ENCODE measurements around the gene MYL3. TPM values are rescaled to one million over a fixed set of nuclear protein-coding genes. Genes with fewer than 3 reads are reported as not detected.

MYL3 gene
- total and polyA plus RNA-seq, 4 donors: 1.9 to 4.1 (median 2.6) TPM

- DNase-seq: no peak
- H3K27ac ChIP-seq (ENCODE audit: low read depth in 1 of 2, low read length in 1 of 2): no peak overlapping the region
- 91% methylated on average over 2 of the region's 2 CpGs for WGBS, 2 donors
- ATAC-seq (ENCODE audit: insufficient read depth, low FRiP score): no peak
- H3K4me3 ChIP-seq: no peak overlapping the region
- H3K4me1 ChIP-seq (ENCODE audit: control insufficient read depth in 5 of 5, insufficient read depth in 5 of 5, low read length in 5 of 5): no peaks in the 10 kb centered on the region
- no peaks in the 10 kb centered on the region for H3K27me3 ChIP-seq (ENCODE audit: control insufficient read depth in 3 of 3, insufficient read depth in 3 of 3, low read length in 2 of 3)
- TF ChIP-seq CTCF (IDR thresholded peaks at IDR 0.05; ENCODE audit: control extremely low read depth, extremely low read depth): no peak
- no peaks in the 10 kb centered on the region for H3K36me3 ChIP-seq (ENCODE audit: control insufficient read depth in 4 of 4, insufficient read depth in 4 of 4, low read length in 4 of 4)
- peaks cover 0 to 2% (median 0%) of the 10 kb centered on the region in 4 donors for H3K9me3 ChIP-seq (ENCODE audit: control insufficient read depth in 4 of 4, insufficient read depth in 3 of 4, low read length in 3 of 4)
- H3K9ac ChIP-seq (ENCODE audit: insufficient read depth in 1 of 2, low read length in 2 of 2): no peak overlapping the region
Observed at GRCh38 chr3:46830801-46831200, 32.4 kb downstream of the MYL3 start.

- Histone ChIP-seq H3K36me3 (ENCODE audit: control insufficient read depth in 4 of 4, insufficient read depth in 4 of 4, low read length in 4 of 4) (no peaks in the 10 kb centered on the region), H3K9ac (ENCODE audit: insufficient read depth in 1 of 2, low read length in 2 of 2) (no peak overlapping the region), H3K27ac (ENCODE audit: low read depth in 1 of 2, low read length in 1 of 2) (no peak overlapping the region), H3K4me1 (ENCODE audit: control insufficient read depth in 5 of 5, insufficient read depth in 5 of 5, low read length in 5 of 5) (no peaks in the 10 kb centered on the region), H3K4me3 (no peak overlapping the region), H3K27me3 (ENCODE audit: control insufficient read depth in 3 of 3, insufficient read depth in 3 of 3, low read length in 2 of 3) (no peaks in the 10 kb centered on the region), H3K9me3 (ENCODE audit: control insufficient read depth in 4 of 4, insufficient read depth in 3 of 4, low read length in 3 of 4) (no peaks in the 10 kb centered on the region)
- no peak for DNase-seq
- ATAC-seq (ENCODE audit: insufficient read depth, low FRiP score): no peak
- 77 to 90% methylated on average over 4 of the region's 4 CpGs for WGBS, 2 donors
- no peak for TF ChIP-seq CTCF (IDR thresholded peaks at IDR 0.05; ENCODE audit: control extremely low read depth, extremely low read depth)
Observed at GRCh38 chr3:46829699-46830208, 33.5 kb downstream of the MYL3 start.

GRCh38 chr3:46825450-46825849 lies 37.8 kb downstream of the MYL3 start:
- peaks cover 0 to 7% (median 0%) of the 10 kb centered on the region in 4 donors for H3K9me3 ChIP-seq (ENCODE audit: control insufficient read depth in 4 of 4, insufficient read depth in 3 of 4, low read length in 3 of 4)
- no peak overlapping the region for H3K4me3 ChIP-seq
- H3K27ac ChIP-seq (ENCODE audit: low read depth in 1 of 2, low read length in 1 of 2): no peak overlapping the region
- TF ChIP-seq CTCF (IDR thresholded peaks at IDR 0.05; ENCODE audit: control extremely low read depth, extremely low read depth): no peak
- ATAC-seq (ENCODE audit: insufficient read depth, low FRiP score) (no peak), DNase-seq (no peak)
- WGBS, 2 donors: 79 to 92% methylated on average over 2 of the region's 2 CpGs
- no peaks in the 10 kb centered on the region for H3K4me1 ChIP-seq (ENCODE audit: control insufficient read depth in 5 of 5, insufficient read depth in 5 of 5, low read length in 5 of 5)
- H3K36me3 ChIP-seq (ENCODE audit: control insufficient read depth in 4 of 4, insufficient read depth in 4 of 4, low read length in 4 of 4): no peaks in the 10 kb centered on the region
- H3K27me3 ChIP-seq (ENCODE audit: control insufficient read depth in 3 of 3, insufficient read depth in 3 of 3, low read length in 2 of 3): no peaks in the 10 kb centered on the region
- H3K9ac ChIP-seq (ENCODE audit: insufficient read depth in 1 of 2, low read length in 2 of 2): no peak overlapping the region
